Mucosa of descending colon (tissue), 3 donors: Measurements from ENCODE around the gene TCF15. TPM values are rescaled to one million over a fixed set of nuclear protein-coding genes. Genes with fewer than 3 reads are reported as not detected.
"Not testable (repeated sequence)": the region's sequence is repeated elsewhere in the genome, so short reads cannot be mapped to it uniquely, and the experiment has no call there.

Experiments used
- ATAC-seq: fragments of 200-7000 bp; cut with Tn5 transposase; one replicate; pipeline ENCODE4 v1.9.1; 2020; ENCODE audit warnings: mild to moderate bottlenecking, moderate library complexity
- DNase-seq, 3 donors: peaks; one replicate each; pipeline ENCODE4 v3.0.0-alpha.2; 2020
- H3K36me3 ChIP-seq: fragments of 200-600 bp; one replicate; pipeline ENCODE4 v1.8.0; 2021; ENCODE audit warnings: low read depth, mild to moderate bottlenecking
- H3K4me1 ChIP-seq: fragments of 200-600 bp; one replicate; pipeline ENCODE4 v1.8.0; 2021; ENCODE audit warnings: low read depth, mild to moderate bottlenecking
- H3K4me3 ChIP-seq: fragments of 200-600 bp; one replicate; pipeline ENCODE4 v1.8.0; 2021; ENCODE audit warnings: mild to moderate bottlenecking
- H3K9me3 ChIP-seq: fragments of 200-600 bp; one replicate; pipeline ENCODE4 v1.8.0; 2021; ENCODE audit warnings: mild to moderate bottlenecking
- CTCF ChIP-seq: fragments of 200-600 bp; IDR thresholded peaks from one replicate; pipeline ENCODE4 v1.8.0; 2022; ENCODE audit warnings: antibody characterized with exemption, mild to moderate bottlenecking
- intact Hi-C, 2 donors: fragments of 100-400 bp; cut with DNase I in 1 of 2; cut with micrococcal nuclease in 1 of 2; formaldehyde crosslinking; loops; one replicate each; pipeline versions ENCODE4 v1.11.0 to v1.11.1; 2022; cut with DNase I, micrococcal nuclease
- total RNA-seq, 3 donors: library from RNA; stranded (reverse); fragmentation: NEBNext Ultra II Directional in 2 of 3; extraction: Animal tissue kit (Norgen Biotek cat#: 25700) in 2 of 3; gene quantifications; one replicate each; pipeline versions ENCODE4 v1.2.1 to v1.2.4, GENCODE V29; 2021 to 2023
- donor health status: DM: no; HTN: no; CAD: no; lungs with moderate emphysema.
- donor health status: DM: no; HTN: no; CAD: no.
- donor health status: DM: no; HTN: yes; CAD: no.

The TCF15 gene
- total RNA-seq, 3 donors from 2014 or later: 0.82 TPM; not detected in 2

- no peaks in the 10 kb centered on the region for H3K4me1 ChIP-seq
- intact Hi-C loops: no loop called here
- ATAC-seq (no peak), DNase-seq (no peak)
- no peaks in the 10 kb centered on the region for H3K36me3 ChIP-seq
- no peak overlapping the region for H3K4me3 ChIP-seq
- no peak for TF ChIP-seq CTCF
- H3K9me3 ChIP-seq: no peaks in the 10 kb centered on the region
Observed at GRCh38 chr20:582204-582603, 27.9 kb downstream of the TCF15 start.

- DNase-seq, H3K9me3 ChIP-seq, H3K4me3 ChIP-seq, intact Hi-C loops, ATAC-seq, H3K4me1 ChIP-seq, H3K36me3 ChIP-seq: not testable (repeated sequence)
Observed at GRCh38 chr20:578940-579690, 31.0 kb downstream of the TCF15 start.

GRCh38 chr20:577167-577791 is 32.8 kb downstream of the TCF15 start:
- no peak overlapping the region for H3K4me3 ChIP-seq
- ATAC-seq (no peak), DNase-seq (no peak)
- no peaks in the 10 kb centered on the region for H3K36me3 ChIP-seq
- no peaks in the 10 kb centered on the region for H3K9me3 ChIP-seq
- intact Hi-C loops: no loop called here
- TF ChIP-seq CTCF: no peak
- no peaks in the 10 kb centered on the region for H3K4me1 ChIP-seq

GRCh38 chr20:576156-576555 is 34.0 kb downstream of the TCF15 start:
- Histone ChIP-seq H3K36me3 (no peaks in the 10 kb centered on the region), H3K4me3 (no peak overlapping the region), H3K9me3 (no peaks in the 10 kb centered on the region), H3K4me1 (peaks cover 5% of the 10 kb centered on the region)
- intact Hi-C loops: no loop called here
- DNase-seq (no peak), ATAC-seq (no peak)
- TF ChIP-seq CTCF: no peak

GRCh38 chr20:575230-575629 is 34.9 kb downstream of the TCF15 start:
- Histone ChIP-seq H3K9me3 (no peaks in the 10 kb centered on the region), H3K36me3 (no peaks in the 10 kb centered on the region), H3K4me1 (peaks cover 5% of the 10 kb centered on the region), H3K4me3 (no peak overlapping the region)
- intact Hi-C loops: no loop called here
- DNase-seq (no peak), ATAC-seq (no peak)
- TF ChIP-seq CTCF: no peak

GRCh38 chr20:574297-574942 is 35.7 kb downstream of the TCF15 start:
- H3K4me3 ChIP-seq: no peak overlapping the region
- ATAC-seq (no peak), DNase-seq (no peak)
- H3K9me3 ChIP-seq: no peaks in the 10 kb centered on the region
- intact Hi-C loops: no loop called here
- H3K36me3 ChIP-seq: no peaks in the 10 kb centered on the region
- peaks cover 5% of the 10 kb centered on the region for H3K4me1 ChIP-seq
- TF ChIP-seq CTCF: no peak
